Peyer's patch (tissue), 4 donors: Measurements from ENCODE around the gene EP400. TPM values are rescaled to one million over a fixed set of nuclear protein-coding genes. Genes with fewer than 3 reads are reported as not detected.

Source experiments
- DNase-seq, 3 donors: peaks; one replicate each; pipeline ENCODE4 v3.0.0-alpha.2; 2017 to 2019
- H3K27ac ChIP-seq, 4 donors: fragments of 200-600 bp; sonication (generic); one replicate each; pipeline ENCODE4 v1.5.1; 2016 to 2019
- H3K27me3 ChIP-seq, 2 donors: fragments of 200-600 bp; sonication (generic); one replicate each; pipeline ENCODE4 v1.5.1; 2019
- H3K36me3 ChIP-seq, 3 donors: fragments of 200-600 bp; sonication (generic); one replicate each; pipeline ENCODE4 v1.5.1; 2016 to 2019
- H3K4me1 ChIP-seq, 4 donors: fragments of 200-600 bp; sonication (generic); one replicate each; pipeline ENCODE4 v1.5.1; 2016 to 2019
- H3K4me3 ChIP-seq, 4 donors: fragments of 200-600 bp; sonication (generic); 1 replicate in 3 of 4; 2 replicates in 1 of 4; pipeline ENCODE4 v1.5.1; 2016 to 2019; ENCODE audit warnings: mild to moderate bottlenecking in 1 of 4
- H3K9me3 ChIP-seq, 4 donors: fragments of 200-600 bp; sonication (generic); one replicate each; pipeline ENCODE4 v1.5.1; 2016 to 2019; ENCODE audit warnings: mild to moderate bottlenecking in 1 of 4
- POLR2A ChIP-seq, 2 donors: fragments of 450-650 bp; IDR thresholded peaks; one replicate each; pipeline ENCODE4 v1.5.1; 2017; ENCODE audit warnings: antibody characterized with exemption in 2 of 2, mild to moderate bottlenecking in 2 of 2, moderate library complexity in 2 of 2
- total RNA-seq, 4 donors: library from RNA; depleted of rRNA; stranded (reverse); fragments of >200 nt; gene quantifications; one replicate each; pipeline ENCODE4 v1.1.0, GENCODE V29; 2016
- TF ChIP-seq, protein P1 (sequence below), 6 experiments: fragments of 450-650 bp in 4 of 6; fragments of 200-600 bp in 2 of 6; sonication (generic) in 1 of 6; IDR thresholded peaks; one replicate each; pipeline ENCODE4 v1.5.1; 2017 to 2019; ENCODE audit warnings: antibody characterized with exemption in 6 of 6, mild to moderate bottlenecking in 3 of 6, moderate library complexity in 1 of 6

Gene EP400
- total RNA-seq, 4 donors from 2014 or later, result 22.1 to 60.2 (median 49.2) TPM

DNA sequence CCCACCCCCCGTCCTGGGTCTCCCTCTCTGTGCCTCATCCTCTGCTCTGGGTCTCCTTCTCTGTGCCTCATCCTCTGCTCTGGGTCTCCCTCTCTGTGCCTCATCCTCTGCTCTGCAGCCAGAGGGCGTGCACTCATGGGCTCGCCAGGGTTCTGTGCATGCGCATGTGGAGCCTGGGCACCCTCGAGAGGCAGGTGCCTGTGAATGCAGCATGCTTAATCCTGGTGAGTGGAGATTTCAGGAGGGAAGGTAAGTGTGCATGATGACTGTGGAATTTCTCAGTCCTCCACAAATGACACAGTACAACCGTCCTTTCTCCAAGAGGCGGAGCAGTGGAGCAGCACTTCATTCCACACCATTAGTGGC, 65.2 kb downstream of the EP400 start:
- no peak overlapping the region for H3K4me3 ChIP-seq
- H3K4me1 ChIP-seq, result no peaks in the 10 kb centered on the region
- peak in 1 of 3 donors; percentile 27 for DNase-seq
- no peaks in the 10 kb centered on the region for H3K27me3 ChIP-seq
- no peak for TF ChIP-seq POLR2A (IDR thresholded peaks at IDR 0.05)
- TF ChIP-seq, protein P1, sequence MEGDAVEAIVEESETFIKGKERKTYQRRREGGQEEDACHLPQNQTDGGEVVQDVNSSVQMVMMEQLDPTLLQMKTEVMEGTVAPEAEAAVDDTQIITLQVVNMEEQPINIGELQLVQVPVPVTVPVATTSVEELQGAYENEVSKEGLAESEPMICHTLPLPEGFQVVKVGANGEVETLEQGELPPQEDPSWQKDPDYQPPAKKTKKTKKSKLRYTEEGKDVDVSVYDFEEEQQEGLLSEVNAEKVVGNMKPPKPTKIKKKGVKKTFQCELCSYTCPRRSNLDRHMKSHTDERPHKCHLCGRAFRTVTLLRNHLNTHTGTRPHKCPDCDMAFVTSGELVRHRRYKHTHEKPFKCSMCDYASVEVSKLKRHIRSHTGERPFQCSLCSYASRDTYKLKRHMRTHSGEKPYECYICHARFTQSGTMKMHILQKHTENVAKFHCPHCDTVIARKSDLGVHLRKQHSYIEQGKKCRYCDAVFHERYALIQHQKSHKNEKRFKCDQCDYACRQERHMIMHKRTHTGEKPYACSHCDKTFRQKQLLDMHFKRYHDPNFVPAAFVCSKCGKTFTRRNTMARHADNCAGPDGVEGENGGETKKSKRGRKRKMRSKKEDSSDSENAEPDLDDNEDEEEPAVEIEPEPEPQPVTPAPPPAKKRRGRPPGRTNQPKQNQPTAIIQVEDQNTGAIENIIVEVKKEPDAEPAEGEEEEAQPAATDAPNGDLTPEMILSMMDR (IDR thresholded peaks at IDR 0.05), result no peak
- peaks cover 0 to 99% (median 0%) of the 10 kb centered on the region in 3 donors for H3K36me3 ChIP-seq
- H3K9me3 ChIP-seq, result no peaks in the 10 kb centered on the region
- H3K27ac ChIP-seq, result no peak overlapping the region

DNA sequence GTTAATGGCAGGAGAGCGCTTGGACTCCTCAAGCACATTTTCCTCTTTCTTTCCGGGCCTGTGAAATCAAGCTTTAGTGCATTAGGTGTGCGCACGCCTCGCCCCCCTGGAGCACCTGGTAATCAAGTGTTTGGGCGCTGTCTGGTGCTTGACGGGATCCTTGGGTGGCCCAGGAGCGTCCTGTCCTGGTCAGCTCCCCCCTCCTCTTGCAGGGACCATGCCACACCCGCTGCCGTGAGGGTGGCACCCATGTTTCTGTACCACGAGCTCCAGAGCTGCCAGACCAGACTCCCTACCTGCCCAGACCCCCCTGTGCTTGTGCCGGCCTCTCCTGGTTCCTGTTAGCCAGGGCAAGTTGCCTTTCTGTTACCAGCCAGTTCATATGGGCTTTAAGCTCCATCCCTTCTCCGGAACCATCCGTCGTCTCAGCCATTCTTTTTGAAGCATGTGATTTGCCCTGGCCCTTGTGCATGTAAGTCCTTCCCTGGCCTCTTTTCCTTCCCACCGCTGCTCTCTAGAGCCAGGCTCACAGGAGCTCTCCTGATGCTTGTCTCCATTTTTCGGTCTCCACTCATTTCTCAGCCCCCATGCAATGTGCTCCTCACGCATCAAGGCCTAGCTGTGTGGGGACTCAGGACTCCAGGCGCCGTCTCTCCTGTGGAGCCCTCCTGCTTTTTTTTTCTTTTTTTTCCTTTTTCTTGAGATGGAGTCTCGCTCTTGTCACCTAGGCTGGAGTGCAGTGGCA, 66.1 kb downstream of the EP400 start:
- Histone ChIP-seq H3K36me3 (peaks cover 0 to 100% (median 0%) of the 10 kb centered on the region in 3 donors), H3K4me1 (no peaks in the 10 kb centered on the region), H3K27me3 (no peaks in the 10 kb centered on the region), H3K4me3 (no peak overlapping the region), H3K9me3 (no peaks in the 10 kb centered on the region), H3K27ac (no peak overlapping the region)
- TF ChIP-seq POLR2A (IDR thresholded peaks at IDR 0.05), result no peak
- peak in 1 of 3 donors; percentile 36 for DNase-seq

DNA sequence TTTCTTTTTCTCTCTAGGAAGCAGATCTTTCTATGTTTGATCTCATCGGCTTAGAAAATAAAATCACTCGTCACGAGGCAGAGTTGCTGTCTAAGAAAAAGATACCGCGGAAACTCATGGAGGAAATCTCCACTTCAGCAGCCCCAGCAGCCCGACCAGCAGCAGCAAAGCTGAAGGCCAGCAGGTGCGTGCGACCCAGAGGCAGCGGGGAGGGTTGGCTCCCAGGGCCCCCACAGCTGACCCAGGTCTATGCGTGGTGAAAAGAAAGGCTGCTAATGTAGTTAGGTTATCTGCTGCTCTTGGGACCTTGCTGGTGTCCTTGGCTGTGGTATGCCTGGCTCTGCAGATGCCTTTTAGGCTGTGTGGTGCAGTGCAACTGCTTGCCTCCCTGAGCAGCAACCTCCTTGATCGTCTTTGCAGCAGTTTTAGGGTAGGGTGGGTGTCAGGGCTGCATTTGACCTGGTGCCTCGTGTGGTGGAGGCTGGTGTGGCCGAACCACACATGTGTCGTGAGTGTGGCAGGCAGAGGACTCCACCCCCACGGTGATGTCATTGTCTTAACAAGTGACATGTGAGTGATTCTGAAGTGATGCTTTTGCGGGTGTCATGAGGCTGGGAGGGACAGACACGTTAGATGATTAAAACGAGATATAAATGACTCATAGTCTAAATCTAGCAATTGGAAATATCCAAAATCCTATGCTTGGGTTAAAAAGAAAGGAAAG, 68.6 kb downstream of the EP400 start:
- DNase-seq, result peak in 1 of 3 donors; percentile 21
- no peak overlapping the region for H3K27ac ChIP-seq
- H3K4me1 ChIP-seq, result no peaks in the 10 kb centered on the region
- H3K4me3 ChIP-seq, result no peak overlapping the region
- no peak for TF ChIP-seq POLR2A (IDR thresholded peaks at IDR 0.05)
- TF ChIP-seq, protein P1 (IDR thresholded peaks at IDR 0.05), result no peak
- peaks cover 0 to 91% (median 0%) of the 10 kb centered on the region in 3 donors for H3K36me3 ChIP-seq
- no peaks in the 10 kb centered on the region for H3K27me3 ChIP-seq
- no peaks in the 10 kb centered on the region for H3K9me3 ChIP-seq

DNA sequence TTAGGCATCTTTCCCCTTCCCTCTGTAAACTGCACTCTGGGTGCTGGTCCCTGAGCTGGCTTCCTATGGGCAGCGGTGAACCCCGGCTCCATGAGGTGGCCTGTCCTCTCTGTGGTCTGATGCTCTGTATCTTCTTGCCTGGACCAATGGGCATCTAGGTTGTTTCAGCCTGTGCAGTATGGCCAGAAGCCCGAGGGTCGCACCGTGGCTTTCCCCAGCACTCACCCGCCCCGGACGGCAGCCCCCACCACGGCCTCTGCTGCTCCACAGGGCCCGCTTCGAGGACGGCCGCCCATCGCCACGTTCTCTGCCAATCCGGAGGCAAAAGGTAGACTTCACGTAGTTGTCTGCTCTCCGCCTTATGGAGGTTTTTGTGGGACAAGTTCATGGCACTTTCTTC, 70.1 kb downstream of the EP400 start:
- no peaks in the 10 kb centered on the region for H3K9me3 ChIP-seq
- no peak overlapping the region for H3K4me3 ChIP-seq
- no peak overlapping the region for H3K27ac ChIP-seq
- no peaks in the 10 kb centered on the region for H3K27me3 ChIP-seq
- no peak for TF ChIP-seq POLR2A (IDR thresholded peaks at IDR 0.05)
- TF ChIP-seq, protein P1 (IDR thresholded peaks at IDR 0.05), result no peak
- DNase-seq, result peak in 1 of 3 donors; percentile 36
- H3K36me3 ChIP-seq, result peaks cover 0 to 91% (median 0%) of the 10 kb centered on the region in 3 donors
- no peaks in the 10 kb centered on the region for H3K4me1 ChIP-seq

DNA sequence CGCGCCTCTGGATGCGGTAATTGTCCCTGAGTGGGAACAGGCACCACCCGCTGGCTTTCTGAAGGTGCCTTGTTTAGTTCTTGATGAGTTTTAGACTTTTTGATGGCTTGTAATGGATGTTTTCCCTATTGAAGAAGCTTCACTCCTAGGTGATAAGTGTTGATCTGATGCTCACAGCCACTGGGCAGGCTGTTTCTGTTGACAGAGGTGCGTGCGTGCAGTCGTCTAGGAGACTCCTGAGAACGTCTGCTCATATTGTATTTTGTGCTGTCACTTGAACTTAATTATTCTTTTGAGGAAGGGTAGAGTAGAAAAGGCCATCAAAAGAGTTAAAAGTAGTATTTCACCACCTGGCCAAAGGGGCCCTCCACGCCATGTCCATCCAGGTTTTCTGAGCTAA, 70.5 kb downstream of the EP400 start:
- TF ChIP-seq, protein P1 (IDR thresholded peaks at IDR 0.05), result no peak
- TF ChIP-seq POLR2A (IDR thresholded peaks at IDR 0.05), result no peak
- Histone ChIP-seq H3K4me1 (no peaks in the 10 kb centered on the region), H3K4me3 (no peak overlapping the region), H3K27me3 (no peaks in the 10 kb centered on the region), H3K36me3 (peaks cover 0 to 91% (median 0%) of the 10 kb centered on the region in 3 donors), H3K9me3 (no peaks in the 10 kb centered on the region), H3K27ac (no peak overlapping the region)
- peak in 1 of 3 donors; percentile 19 for DNase-seq
